SHP77 treated with DMSO at 0.1 percent for 48 hours (cell line): Measurements from ENCODE around the gene MCM3AP.

Experiments
- DNase-seq: peaks from one replicate; lab custom pipeline; 2025; lab: John Stamatoyannopoulos, UW

The MCM3AP gene

DNA sequence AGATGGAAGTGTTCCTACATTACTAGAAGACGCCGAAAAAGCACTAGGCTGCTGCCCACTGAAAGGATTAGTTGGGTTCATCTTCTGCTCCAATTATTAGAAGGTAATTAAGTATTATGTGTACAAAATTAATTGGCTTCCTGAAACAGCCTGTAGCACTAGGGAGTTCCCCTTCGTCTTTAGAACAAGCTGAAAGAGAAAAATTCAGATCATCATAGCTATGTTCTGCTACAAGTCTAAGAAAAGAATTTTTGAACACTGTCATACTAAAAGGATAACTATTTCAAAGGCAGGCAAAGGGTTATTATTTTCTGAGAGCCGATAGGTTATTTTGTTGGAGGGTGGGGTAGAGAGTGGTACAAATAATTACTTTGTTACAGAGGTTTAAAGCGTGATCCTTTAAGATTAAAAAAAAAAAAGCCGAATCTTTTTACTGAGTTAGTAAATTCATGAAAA lies at the start of gene MCM3AP:
Gene MCM3AP, minus strand, starts transcription at position 406 of the 456 bp plus-strand sequence. Its CDS starts 325 bp downstream, at position 81.
- no peak for DNase-seq

DNA sequence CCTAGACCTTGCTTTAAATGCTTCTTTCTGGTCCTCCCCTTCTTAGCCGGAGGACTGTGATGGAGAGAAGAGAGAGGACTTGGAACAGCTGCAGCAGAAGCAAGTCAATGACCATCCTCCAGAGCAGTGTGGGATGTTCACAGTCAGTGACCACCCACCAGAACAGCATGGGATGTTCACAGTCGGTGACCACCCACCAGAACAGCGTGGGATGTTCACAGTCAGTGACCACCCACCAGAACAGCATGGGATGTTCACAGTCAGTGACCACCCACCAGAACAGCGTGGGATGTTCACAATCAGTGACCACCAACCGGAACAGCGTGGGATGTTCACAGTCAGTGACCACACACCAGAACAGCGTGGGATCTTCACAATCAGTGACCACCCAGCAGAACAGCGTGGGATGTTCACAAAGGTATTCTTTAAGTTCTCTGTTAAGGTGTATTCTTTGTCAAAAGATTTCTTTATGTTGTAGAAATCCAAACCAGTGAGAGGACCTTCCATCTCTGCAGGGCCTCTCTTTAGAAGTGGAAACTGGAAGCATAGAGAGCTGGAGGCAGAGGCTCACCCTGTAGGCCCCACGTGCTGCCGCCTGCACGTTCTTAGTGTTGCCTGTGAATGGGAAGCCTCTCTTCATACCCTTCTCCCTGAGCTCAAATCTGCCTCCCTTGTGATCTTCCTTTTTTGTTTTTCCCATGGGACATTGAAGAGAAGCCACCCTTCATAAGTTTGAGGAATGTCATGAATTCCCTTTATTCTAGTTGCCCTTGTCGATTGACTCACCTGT lies 49.1 kb upstream of the MCM3AP start:
- DNase-seq = no peak

DNA sequence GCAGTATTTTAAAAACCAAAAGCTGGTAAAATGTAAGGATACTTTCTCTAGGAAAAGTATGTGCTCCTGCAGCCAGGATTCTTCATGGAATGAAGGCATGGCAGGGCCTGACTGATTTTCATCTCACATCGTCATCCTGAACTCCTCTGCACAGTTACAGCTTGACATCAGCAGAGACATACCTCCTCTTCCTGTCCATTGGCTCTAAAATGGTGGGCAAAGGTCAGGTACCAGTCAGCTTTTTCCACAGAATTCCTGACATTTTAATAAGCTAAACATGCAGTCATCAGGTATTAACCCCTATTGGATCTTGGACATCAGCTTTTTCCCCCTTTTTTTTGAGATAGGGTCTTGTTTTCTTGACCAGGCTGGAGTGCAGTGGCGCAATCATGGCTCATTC lies 44.4 kb upstream of the MCM3AP start:
- no peak for DNase-seq

- DNase-seq = no peak
These were observed 42.7 kb upstream of the MCM3AP start for GRCh38 chr21:46328151-46328550.

DNA sequence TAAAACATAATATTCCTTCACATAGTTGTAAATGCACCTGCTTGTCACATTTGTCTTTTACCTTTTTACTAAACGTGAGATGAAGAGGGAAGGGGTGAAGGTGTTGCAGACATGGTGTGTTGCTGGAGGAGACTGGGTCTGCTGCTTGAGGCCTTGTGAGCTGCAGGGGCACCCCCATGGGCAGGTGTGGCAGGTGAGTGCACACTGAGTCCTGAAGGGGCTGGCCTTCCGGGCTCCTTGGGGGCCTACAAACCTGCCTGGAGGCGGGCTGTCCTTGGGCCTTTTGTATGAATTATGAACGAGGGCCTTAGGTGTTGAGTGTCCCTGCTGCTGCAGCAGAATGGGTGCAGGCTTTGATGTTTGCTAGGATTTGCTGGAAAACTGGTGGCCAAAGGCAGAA lies 42.3 kb upstream of the MCM3AP start:
- no peak for DNase-seq

- no peak for DNase-seq
These were observed 40.8 kb upstream of the MCM3AP start for GRCh38 chr21:46326110-46326703.

- no peak for DNase-seq
These were observed 39.9 kb upstream of the MCM3AP start for GRCh38 chr21:46325073-46325912.

DNA sequence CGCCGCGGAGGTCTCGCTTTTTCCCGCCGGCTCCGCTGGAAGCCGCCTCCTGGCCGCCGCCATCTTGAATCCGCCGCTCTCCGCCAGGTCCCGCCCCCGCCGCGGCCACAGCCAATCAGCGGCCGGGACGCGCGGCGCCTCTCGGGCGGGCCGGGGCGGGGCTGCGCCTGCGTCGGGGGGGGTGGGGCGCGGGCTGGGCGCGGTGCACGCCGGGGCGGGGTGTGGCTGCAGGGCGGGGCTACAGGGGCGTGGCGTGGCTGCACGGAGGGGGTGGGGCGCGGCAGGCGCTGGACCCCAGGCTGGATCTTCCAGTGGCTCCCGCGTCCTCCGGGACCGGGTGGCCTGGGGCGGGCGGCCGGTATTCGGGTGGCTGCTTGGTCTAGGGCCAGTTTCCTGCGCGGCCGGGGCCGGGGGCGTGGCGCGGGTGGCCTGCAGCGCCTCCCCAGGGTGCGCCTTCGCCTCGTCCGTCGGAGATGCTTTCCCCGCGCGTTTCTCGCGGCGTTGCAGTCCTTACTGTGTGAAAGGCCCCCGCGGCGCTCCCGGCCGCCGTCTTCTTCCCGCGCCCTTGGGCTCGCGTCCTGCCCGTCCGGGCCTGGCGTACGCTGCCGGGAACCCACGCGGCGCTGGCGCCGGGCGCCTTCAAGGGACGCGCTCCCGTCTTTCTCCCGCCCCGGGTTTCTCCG lies 39.1 kb upstream of the MCM3AP start:
- DNase-seq = peak; percentile 40

- DNase-seq = peak; percentile 90
These were observed 38.4 kb upstream of the MCM3AP start, which contains the start of the genes C21orf58 and PCNT for GRCh38 chr21:46323710-46324389. Gene C21orf58, minus strand, starts transcription at chr21:46323870. Its CDS starts 1,132 bp downstream, at chr21:46322738. Gene PCNT, plus strand, starts transcription at chr21:46324156. Its CDS starts 73 bp downstream, at chr21:46324229.

DNA sequence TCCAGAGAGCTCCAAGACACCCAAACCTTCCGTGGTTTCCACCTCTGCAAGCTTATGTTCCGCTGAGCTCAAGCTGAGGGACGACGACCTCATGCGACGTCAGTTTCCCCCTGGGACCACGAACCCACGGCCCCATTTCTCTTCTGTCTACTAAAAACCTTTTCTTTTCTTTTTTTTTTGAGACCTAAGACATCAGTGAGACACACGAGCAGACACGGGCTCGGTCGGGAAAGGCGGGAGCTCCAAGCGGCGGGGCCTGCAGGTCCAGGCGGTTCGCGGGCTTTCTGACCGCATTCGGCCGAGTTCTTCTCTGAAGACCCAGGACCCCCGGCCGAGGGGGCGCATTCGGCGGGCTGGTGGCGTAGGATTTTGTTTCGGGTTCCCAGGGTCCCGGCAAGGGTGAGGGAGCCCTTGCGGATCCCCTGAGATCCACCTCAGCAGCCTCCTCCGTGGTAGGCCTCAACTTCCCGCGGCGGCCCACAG lies 37.9 kb upstream of the MCM3AP start:
- DNase-seq = no peak

- no peak for DNase-seq
These were observed 37.2 kb upstream of the MCM3AP start for GRCh38 chr21:46322351-46323226.

GRCh38 chr21:46320331-46320801 lies 35.0 kb upstream of the MCM3AP start:
- DNase-seq = no peak

DNA sequence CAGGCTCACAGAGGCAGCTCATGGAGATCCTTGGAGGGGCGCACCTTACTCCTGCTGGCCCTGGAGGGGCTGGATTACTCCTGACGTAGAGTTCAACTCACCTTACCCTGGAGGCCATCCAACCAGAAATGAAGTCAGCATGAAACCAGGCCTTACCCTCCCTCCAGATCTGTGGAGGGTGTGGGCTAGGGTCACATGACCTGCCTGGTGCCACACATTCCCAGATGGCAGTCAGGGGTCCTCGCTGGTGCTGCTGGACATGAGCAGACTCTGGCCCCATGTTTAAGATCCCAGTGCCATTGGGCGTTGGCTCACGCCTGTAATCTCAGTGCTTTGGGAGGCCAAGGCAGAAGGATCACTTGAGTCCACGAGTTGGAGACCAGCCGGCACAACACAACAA lies 33.8 kb upstream of the MCM3AP start:
- DNase-seq = no peak

DNA sequence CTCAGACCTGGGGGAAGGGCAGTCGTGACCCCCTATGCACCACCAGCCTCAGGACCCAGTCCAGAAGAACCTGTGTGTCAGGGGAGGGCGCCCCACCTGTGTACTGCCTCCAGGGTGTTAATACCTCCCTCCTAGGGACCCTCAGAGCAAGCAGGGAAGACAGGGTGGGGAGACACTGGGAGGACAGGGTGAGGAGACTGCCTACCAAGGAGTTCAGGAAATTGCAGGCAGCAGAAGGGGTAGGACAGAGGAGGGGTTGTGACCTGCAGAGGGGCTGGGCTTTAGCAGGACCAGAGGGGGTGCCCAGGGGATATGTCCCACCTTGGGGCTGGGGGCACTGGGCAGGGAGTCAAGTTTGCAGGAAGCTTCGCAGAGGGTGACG lies 33.0 kb upstream of the MCM3AP start:
- DNase-seq = no peak

- DNase-seq = no peak
These were observed 32.5 kb upstream of the MCM3AP start for GRCh38 chr21:46317710-46318463.

- DNase-seq = no peak
These were observed 31.4 kb upstream of the MCM3AP start for GRCh38 chr21:46316708-46317324.

- no peak for DNase-seq
These were observed 29.1 kb upstream of the MCM3AP start for GRCh38 chr21:46314441-46315020.

DNA sequence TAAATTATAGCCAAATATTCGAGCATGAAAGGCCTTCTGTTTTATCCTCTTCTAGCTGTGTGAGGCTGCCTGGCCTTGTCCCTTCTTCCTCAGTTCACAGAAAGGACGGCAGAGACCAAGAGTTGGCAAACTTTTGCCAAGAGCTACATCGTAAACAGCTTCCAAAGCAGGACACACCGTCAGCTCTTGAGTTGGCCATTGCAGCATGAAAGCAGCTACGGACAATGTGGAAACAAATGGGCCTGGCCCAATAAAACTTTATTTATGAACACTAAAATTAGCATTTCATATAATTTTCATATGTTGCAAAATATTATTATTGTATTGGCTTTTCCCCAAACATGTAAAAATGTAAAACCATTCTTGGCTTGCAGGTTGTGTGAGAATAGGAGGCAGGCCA lies 27.5 kb upstream of the MCM3AP start:
- DNase-seq = no peak
